ENCODE data around the gene KCNIP2. TPM values are rescaled to one million over a fixed set of nuclear protein-coding genes. Genes with fewer than 3 reads are reported as not detected.

KCNIP2 gene
- total RNA-seq: 1 to 10 TPM; 2.3 to 3.7 TPM
- long read RNA-seq: 0 reads

DNA sequence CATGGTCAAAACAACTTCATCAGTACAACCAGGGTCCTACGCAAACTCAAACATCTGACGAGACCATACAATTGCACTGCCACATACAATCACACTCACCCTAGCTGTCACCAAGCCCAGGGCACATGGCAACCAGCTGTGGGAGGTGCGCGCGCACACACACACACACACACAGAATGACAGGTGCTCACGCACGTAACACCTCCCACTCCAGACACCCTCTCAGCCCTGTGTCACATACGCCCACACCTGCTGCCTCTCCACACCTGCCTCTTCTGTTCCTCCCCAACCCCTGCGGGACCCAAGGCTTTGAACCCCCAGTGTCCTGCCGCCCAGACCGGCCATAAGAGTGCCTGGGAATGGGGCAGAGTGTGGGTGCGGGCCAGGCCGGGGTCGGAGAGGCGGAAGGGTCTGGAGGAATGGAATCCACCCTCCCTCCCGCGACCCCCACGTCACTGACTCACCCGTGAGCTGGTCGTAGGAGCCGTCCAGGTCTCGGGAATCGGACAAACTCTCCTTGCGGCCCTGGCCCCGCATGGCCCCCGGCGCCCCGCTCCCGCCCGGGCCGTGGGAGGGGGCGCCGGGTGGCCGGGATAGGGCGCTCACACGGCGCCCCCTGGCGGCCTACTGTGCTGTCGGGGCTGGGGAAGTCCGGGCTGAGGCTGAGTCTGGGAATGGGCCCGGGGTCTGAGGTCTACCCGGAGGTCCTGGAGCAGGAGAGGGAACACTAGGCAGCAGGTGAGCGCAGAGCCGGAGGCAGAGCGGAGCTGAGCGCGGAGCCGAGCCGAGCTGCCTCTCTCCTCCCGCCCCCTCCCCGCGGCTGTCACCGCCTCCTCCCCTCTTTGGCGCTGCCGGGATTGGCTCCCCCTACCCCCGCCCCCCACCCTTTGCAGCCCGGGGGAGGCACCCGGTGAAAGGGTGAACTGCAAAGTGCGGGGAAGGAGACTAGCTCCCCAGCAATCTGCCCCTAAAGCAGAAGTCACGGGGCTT is at the start of gene KCNIP2:
Gene KCNIP2 (minus strand): TSS at position 769 of the 990 bp plus-strand sequence. CDS start 232 bp downstream, at position 537.
- DNase-seq (peak in 1 of 2 donors; percentile 30), ATAC-seq (no peak)
- intact Hi-C loops (cut with DNase I, micrococcal nuclease): loop anchor here in 1 of 2 donors (10.0 kb wide), 1 partner anchor 161 kb away; no protein-coding TSS in a partner anchor

DNA sequence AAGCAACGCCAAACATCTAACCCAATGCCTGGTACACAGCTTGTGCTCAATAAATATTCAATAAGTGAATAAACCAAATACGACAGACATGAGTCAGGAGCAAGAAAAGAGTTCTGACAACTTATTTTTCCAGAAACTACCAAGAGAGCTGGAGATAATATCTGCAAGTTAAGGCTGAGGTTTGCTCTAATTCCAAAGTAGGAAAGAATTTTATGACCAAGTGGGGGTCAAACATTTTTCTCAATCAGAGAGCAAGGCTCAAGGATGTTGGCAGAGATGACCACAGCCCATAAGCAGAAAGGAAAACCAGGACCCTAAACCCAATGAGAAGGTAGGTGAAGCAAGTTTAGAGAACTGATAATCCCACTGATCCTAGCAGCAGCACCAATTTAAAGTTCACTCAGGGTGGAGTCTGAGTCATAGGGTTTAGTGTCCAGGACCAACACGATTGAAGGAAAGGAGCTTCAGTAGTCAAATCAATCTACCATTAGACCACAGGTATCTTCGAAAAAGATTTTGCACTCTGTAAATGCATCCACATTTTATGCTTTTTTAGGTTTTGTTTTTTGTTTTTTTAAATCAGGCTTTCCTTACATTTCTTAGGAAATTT is 49.3 kb upstream of the KCNIP2 start:
- ATAC-seq (peak; percentile 34), DNase-seq (no peak)
- intact Hi-C loops (cut with DNase I, micrococcal nuclease): no loop called here

DNA sequence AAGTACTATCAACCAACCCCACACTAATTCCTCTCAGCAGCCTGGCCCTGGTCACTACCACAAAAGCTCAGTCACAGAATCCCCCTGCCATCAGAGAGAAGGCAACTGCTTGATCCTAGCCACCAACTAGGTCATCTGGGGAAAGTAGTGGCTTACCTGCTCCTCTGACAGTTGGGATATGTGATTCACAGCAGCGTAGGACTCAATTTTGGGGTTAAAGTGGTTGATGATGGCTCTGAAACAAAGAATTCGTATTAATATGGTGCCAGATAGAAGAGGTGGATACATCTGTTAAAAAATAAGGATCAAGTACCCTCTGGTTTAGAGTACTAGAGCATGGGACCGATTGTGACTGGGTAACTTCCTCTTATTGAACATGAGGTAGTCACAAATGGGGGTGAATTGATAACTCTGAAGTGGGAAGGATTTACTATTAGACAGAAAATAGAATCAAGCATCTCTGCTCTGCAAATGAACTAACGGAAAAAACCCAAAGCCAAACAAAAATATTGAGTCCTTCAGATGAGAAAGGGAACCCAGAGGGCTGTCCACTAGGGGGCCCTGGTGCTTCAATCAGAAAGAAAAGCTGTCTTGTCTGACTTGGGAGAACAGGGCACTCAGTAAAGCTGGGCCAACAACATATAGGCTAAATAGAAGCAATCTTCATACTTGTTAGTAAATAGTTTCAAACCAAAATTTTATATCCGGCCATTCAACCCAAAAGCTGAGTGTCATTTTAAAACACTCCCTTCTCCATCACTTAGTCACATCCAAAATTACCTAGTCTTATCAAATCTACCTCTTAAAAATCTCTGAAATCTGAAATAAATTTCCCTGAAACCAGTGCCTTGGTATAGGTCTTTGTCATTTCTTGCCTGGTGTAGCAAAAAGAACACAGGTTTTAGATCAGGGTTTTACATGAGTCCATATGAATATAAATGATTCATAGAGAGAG is 45.9 kb upstream of the KCNIP2 start:
- DNase-seq (peak; percentile 42 to 87), ATAC-seq (peak; percentile 73)
- intact Hi-C loops (cut with DNase I, micrococcal nuclease): loop anchor here in 1 of 2 donors (10.0 kb wide), 1 partner anchor 115 kb away; no protein-coding TSS in a partner anchor

DNA sequence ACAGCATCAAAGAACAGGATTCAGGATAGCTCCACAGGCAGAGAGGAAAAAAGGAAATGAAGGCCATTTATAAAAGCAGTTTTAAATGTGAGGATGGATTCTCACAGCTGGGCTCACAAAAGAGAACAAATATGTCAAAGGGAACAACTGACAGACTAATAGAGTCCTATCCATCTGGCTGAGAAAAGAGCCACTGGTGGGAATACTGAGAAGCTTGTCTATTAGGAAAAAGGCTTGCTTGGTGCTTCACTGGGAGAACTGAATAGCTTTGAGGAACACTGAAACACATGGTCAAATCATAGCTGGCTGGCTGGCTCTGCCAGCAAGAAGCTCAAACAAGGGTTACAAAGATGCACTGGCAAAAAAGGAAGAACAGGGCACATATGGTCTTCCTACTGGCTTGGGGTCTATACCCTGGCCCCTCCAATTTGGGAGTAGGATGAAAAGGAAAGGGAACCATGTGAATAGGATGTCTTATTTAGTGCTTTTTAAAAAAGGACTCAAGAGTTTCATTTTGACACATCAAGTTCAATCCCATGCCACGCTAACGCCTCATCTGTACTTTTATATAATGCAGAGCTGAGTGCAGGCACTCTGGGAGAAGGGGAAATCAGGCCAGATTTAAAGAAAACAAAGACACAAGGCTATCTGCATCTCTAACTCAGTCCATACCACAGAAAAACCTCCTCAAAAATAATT is 44.8 kb upstream of the KCNIP2 start:
- ATAC-seq (no peak), DNase-seq (no peak)
- intact Hi-C loops (cut with DNase I, micrococcal nuclease): loop anchor here in 1 of 2 donors (10.0 kb wide), 1 partner anchor 116 kb away; no protein-coding TSS in a partner anchor

DNA sequence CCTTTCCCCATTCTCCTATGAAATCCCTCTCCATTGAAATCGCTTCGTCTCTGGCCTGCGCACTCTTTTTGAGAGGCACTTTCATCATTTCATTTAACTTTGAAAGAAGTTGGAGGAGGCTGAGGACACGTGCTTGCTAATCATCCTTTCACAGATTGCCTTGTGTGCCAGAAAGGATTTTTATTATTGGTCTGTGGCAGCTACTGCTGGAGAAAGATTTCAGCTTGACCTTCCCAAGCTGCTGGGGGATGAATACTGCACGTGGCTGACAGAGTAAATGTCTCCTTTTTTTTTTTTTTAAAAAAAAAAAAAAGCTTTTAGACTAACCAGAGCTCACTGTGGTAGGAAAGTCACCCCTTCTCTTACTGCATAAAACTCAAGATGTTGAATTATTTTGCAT is 44.2 kb upstream of the KCNIP2 start:
- no peak for DNase-seq
- intact Hi-C loops (cut with DNase I, micrococcal nuclease): loop anchor here in 1 of 2 donors (10.0 kb wide), 1 partner anchor 117 kb away; no protein-coding TSS in a partner anchor
- no peak for ATAC-seq

DNA sequence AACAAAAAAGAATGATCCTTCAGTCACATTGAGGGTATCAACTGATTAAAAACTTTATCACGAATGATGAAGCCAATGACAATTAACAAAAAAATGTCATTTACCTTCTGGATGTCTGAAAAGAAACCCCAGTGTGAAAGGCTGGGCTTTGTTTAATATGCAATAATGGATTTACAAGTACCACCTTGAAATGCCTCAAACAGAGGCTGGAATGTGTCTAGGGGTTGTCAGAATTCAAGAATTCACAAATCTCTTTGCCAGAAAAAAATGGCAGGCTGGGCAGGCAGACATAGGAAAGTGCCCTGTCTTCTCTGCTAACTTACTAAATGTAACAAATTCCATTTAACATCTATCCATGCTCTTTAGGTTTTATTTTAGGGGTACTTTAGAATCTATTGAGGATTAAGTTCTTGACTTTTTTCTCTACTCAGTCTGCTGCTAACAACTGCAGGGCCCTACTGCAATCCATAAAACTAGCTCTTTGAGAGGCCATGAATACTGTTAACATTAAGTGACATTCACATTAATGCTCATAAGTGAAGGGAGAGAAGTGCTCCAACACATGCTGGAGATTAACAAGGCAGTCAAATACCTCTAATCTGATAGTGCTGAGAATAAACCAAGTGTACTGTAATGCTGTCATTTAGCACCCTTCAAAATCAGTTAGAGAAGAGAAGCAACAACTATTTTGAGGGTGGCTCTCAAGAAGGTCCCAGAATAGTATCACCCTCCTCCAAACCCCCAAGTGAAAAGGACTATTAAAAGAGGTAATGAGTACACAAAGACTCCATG is 43.1 kb upstream of the KCNIP2 start:
- intact Hi-C loops (cut with DNase I, micrococcal nuclease): loop anchor here in 1 of 2 donors (10.0 kb wide), 1 partner anchor 118 kb away; no protein-coding TSS in a partner anchor
- DNase-seq: no peak
- ATAC-seq: no peak

DNA sequence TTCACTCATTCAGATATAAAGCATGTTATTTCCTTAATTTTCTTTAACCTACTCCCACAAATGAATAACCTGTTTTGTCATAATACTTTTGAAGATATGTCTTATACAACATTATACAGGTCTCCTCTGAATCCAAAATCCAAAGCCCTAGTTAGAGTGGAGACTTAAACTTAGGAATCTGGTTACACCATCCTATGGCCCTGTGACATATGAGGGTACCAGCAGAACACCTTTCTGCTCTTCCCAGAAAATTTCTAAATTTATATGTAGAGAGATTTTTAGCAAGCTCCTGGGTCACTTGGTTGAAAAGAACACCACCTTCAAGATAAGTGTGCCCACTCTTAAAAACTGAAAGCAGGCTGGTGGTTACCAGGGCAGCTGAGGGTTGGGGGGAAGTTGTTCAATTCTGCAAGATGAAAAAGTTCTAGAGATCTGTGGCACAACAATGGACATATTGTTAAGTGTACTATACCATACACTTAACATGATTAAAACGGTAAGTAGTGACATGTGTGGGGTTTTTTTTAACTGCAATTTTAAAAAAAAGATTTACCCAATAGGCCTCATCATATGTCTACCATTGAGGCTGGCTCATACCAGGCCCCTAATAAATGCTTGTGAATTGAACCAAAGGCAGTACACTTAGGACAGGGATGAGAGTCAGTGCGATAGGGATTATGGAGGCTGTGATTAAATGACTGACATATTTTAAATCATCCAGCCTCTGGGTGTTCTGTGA is 37.6 kb upstream of the KCNIP2 start:
- DNase-seq (no peak), ATAC-seq (no peak)
- intact Hi-C loops (cut with DNase I, micrococcal nuclease): loop anchor here in 1 of 2 donors (10.0 kb wide), 1 partner anchor 124 kb away; no protein-coding TSS in a partner anchor

DNA sequence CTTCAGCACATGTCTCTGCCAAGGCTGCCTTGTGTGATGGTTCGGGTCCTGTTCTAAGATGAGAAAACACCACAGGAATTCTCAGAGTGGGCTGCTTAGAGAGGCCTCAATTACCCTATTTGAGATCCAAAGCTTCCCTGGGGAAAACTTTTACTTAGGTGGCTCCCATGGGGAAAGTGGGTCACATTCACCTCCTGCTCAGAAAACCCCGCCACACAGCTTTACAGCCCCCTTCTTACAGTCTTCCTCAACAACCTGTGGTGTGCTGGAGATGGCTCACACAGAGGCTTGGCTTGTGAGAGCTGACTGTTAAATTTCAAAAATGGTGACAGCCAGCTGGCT is 36.6 kb upstream of the KCNIP2 start:
- intact Hi-C loops (cut with DNase I, micrococcal nuclease): loop anchor here in 1 of 2 donors (10.0 kb wide), 1 partner anchor 125 kb away; no protein-coding TSS in a partner anchor
- DNase-seq (no peak), ATAC-seq (no peak)

DNA sequence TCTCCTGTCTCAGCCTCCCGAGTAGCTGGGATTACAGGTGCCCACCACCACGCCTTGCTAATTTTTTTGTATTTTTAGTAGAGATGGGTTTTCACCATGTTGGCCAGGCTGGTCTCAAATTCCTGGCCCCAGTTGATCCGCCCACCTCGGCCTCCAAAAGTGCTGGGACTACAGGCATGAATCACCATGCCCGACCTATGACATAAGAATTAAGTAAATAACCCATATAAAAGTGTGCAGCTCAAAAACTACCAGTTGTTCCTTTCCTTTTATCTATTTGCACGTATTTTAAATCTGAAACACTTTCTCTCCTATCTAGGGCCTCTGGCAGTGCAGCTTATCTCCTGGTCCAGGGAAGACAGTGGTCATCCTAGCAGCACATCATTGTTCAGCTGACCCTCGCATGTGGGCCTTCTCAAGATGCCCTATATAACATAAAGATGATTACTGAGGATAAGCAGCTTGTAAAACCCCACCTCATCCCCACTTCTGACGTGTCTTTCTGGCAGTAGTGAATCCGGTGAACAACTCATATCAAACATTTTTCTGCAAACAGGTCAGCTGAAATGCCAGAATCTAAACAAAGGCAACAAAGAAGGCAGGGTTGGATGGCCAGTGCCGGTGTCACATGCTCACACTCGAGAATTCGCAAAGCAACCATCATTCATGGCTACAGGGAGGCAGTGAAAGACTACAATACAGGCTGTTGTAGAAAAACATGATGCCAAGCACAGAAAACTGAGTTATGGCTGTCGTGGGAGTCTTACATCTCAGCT is 36.0 kb upstream of the KCNIP2 start:
- intact Hi-C loops (cut with DNase I, micrococcal nuclease): loop anchor here in 1 of 2 donors (10.0 kb wide), 1 partner anchor 125 kb away; no protein-coding TSS in a partner anchor
- DNase-seq: no peak
- no peak for ATAC-seq

DNA sequence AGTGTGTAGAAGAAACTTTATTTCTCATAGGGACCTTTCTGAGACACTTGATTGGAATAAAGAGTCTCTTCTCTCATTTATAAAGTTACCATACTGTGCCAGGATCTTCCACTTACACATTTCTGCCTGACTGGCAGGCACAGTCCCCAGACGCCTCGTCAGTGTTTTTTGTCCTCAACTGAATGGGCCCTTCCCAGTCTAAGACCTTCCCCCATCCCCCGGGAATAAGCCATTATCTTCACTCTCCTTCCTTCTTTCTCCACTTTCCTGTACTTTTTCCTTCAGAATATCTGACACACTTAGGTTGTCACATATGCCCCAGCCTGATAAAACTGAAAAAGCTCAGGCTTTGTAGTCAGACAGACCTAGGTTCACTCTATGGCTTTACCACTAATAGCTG is 35.3 kb upstream of the KCNIP2 start:
- intact Hi-C loops (cut with DNase I, micrococcal nuclease): no loop called here
- no peak for DNase-seq
- no peak for ATAC-seq

DNA sequence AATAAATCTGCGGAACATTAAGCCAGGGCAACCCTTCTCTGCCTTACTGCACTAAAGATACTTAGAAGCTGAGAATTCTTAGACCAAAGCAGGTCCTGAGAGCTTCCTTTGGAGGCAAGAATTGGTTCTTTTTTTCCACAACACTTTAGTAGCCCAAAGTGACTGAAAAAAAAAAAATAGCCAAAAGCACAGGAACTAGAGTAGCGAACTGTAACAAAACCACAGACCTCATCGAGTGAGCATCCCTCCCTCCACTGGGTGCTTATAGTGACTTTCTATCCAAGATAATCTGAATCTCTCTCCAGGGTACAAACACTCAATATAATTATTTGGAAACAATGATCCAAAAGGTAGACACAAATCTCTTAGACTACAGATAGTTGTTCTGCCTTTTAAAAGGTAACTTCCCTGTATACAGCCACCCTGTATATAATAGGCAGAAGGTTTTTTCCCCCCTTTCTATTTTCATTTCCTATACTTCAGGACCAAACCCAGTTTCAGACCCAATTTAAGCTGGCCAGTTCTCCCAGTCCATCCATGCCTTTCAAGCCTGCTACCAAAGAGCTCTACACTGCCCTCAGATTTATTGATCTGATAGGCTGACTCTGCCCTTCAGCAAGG is 31.6 kb upstream of the KCNIP2 start:
- DNase-seq: no peak
- no peak for ATAC-seq
- intact Hi-C loops (cut with DNase I, micrococcal nuclease): no loop called here

DNA sequence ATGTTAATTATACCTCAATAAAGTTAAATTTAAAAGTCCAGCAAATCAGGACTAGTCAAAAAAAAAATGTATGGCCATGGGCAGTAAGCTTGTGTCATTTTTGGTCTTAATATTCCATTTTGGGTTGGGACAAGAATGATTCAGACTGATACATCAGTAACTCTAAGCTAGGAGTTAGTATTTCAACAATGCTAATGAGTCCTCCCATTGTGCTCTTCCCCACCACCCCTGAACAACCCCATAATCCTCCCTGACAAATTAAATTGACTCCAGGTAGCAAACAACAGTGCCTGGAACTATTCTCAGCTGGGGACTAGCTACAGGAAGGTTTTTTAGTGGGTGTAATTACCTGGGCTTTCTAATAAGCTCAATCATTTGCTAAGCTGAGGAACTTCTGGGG is 30.7 kb upstream of the KCNIP2 start:
- intact Hi-C loops (cut with DNase I, micrococcal nuclease): no loop called here

DNA sequence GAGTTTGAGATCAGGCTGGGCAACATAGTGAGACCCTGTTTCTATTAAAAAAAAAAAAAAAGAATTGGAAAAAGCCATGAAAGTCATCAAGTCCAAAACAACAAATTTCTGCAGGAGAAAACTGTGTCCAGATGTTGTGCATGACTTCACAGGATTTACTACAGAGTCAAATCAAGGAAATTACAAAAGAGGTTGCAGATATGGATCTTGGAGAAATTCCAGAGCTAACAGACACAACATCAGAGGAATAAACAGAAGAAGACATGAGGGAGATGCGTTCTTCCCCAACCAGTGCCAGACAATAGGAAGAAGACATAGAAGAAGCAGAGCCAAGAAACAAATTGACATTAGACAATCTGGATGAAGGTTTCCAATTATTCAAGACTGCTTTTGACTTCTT is 24.3 kb upstream of the KCNIP2 start:
- ATAC-seq (no peak), DNase-seq (no peak)
- intact Hi-C loops (cut with DNase I, micrococcal nuclease): no loop called here

More for the DNA sequence above, 30.7 kb upstream of the KCNIP2 start:
- DNase-seq: no peak
- no peak for ATAC-seq

DNA sequence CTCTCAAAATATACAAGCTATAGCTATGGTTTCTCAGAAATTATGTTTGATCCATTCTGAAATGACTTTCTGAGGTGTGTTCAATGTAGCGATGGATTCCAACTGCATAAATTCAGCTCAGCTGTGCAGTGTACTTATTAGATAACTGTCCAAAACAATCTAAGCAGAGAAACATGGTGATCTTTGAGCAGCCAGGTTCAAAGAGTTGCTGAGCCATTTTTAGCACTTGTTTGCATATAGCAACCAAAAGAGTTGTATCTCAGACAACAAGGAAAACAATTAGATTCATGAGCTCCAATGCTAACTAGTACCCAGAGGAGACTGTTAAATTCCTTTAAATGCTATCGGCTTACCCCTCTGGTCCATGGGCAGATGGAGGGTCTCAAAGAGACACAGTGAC is 15.9 kb upstream of the KCNIP2 start:
- ATAC-seq (no peak), DNase-seq (no peak)
- intact Hi-C loops (cut with DNase I, micrococcal nuclease): no loop called here
